HG03175 (cell line): ENCODE results near the gene CALU.

ENCODE experiments used
- ATAC-seq: cut with Tn5 transposase; IDR thresholded peaks from one replicate; pipeline ENCODE4 v1.9.1; 2021; ENCODE audit warnings: mild to moderate bottlenecking, moderate library complexity; ENCODE audit not compliant: unreplicated experiment

The CALU gene

GRCh38 chr7:128724743-128725142, 14.4 kb upstream of the CALU start:
- no peak for ATAC-seq

- ATAC-seq = no peak
Measured at GRCh38 chr7:128725531-128725930, 13.6 kb upstream of the CALU start.

GRCh38 chr7:128726059-128726736, 13.0 kb upstream of the CALU start:
- ATAC-seq = no peak

- ATAC-seq = no peak
Measured at GRCh38 chr7:128726737-128727072, 12.5 kb upstream of the CALU start.

GRCh38 chr7:128727239-128727638, 11.9 kb upstream of the CALU start:
- no peak for ATAC-seq

- no peak for ATAC-seq
Measured at GRCh38 chr7:128728598-128728997, 10.6 kb upstream of the CALU start.

- ATAC-seq = no peak
Measured at GRCh38 chr7:128729494-128729893, 9.7 kb upstream of the CALU start.

GRCh38 chr7:128731184-128731583, 8.0 kb upstream of the CALU start:
- no peak for ATAC-seq

- no peak for ATAC-seq
Measured at GRCh38 chr7:128732521-128733277, 6.5 kb upstream of the CALU start.

- no peak for ATAC-seq
Measured at GRCh38 chr7:128733278-128733645, 5.9 kb upstream of the CALU start.

- no peak for ATAC-seq
Measured at GRCh38 chr7:128734890-128735289, 4.3 kb upstream of the CALU start.

- no peak for ATAC-seq
Measured at GRCh38 chr7:128735436-128735835, 3.7 kb upstream of the CALU start.

- no peak for ATAC-seq
Measured at GRCh38 chr7:128737441-128737840, 1.7 kb upstream of the CALU start.

GRCh38 chr7:128737867-128738385, 1.2 kb upstream of the CALU start:
- ATAC-seq = no peak

GRCh38 chr7:128738570-128739047, 550 bp upstream of the CALU start:
- ATAC-seq = peak; percentile 16

GRCh38 chr7:128739990-128740682, 977 bp downstream of the CALU start:
- no peak for ATAC-seq

GRCh38 chr7:128740996-128741395, 1.8 kb downstream of the CALU start:
- no peak for ATAC-seq

GRCh38 chr7:128741491-128741890, 2.3 kb downstream of the CALU start:
- no peak for ATAC-seq

- ATAC-seq = no peak
Measured at GRCh38 chr7:128742206-128742605, 3.0 kb downstream of the CALU start.

GRCh38 chr7:128743112-128743772, 4.1 kb downstream of the CALU start:
- ATAC-seq = no peak

- no peak for ATAC-seq
Measured at GRCh38 chr7:128744366-128744905, 5.3 kb downstream of the CALU start.
